ENCODE measurements around the gene KIF26B. TPM values are rescaled to one million over a fixed set of nuclear protein-coding genes. Genes with fewer than 3 reads are reported as not detected.

Gene KIF26B
- total RNA-seq, 1 experiment from 2014 or later: 0.04 TPM

DNA sequence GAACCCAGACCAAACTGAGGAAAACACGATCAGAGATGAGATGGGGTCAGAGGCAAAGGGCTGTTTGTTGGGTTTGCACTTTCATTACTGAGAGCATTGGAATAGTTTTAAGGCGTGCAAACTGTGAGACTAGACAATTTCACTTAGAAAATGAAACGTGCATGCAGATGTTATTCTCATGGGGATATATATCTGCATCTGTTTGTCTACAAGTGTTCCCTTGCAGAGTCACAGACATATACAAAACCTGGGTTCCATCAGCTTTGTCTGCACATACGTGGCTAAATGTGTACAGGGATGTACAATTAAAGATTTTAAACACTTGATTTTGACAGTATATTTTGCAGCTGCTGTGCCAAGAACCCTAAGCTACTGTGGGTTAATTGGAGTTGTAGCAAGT lies 355.4 kb downstream of the KIF26B start:
- Histone ChIP-seq H3K27ac (ENCODE audit: low read length) (no peak overlapping the region), H3K4me1 (ENCODE audit: insufficient read depth, low read length) (no peaks in the 10 kb centered on the region), H3K9me2 (replicated peaks; ENCODE audit: low read length) (no peaks in the 10 kb centered on the region), H3K9me3 (ENCODE audit: low read length) (no peaks in the 10 kb centered on the region), H2AFZ (ENCODE audit: low read length) (no peak overlapping the region), H3K36me3 (ENCODE audit: low read depth, low read length) (no peaks in the 10 kb centered on the region), H3K4me3 (ENCODE audit: low read length) (no peak overlapping the region), H3K27me3 (ENCODE audit: low read length) (peaks cover 82% of the 10 kb centered on the region), H3F3A (ENCODE audit: low read length, unreplicated experiment) (no peaks in the 10 kb centered on the region), H3K9ac (ENCODE audit: low read length) (no peak overlapping the region), H3K79me2 (ENCODE audit: low read length) (no peaks in the 10 kb centered on the region), H3K4me2 (ENCODE audit: low read length) (no peak overlapping the region), H4K20me1 (ENCODE audit: low read length) (no peaks in the 10 kb centered on the region)
- POLR2A ChIA-PET (ENCODE audit: unreplicated experiment): no interaction called here
- no TSS peak for BruUV-seq (replicated peaks)
- intact Hi-C loops (cut with micrococcal nuclease): no loop called here
- no peak for TF ChIP-seq EZH2 (IDR thresholded peaks at IDR 0.05; ENCODE audit: low read length, unreplicated experiment)
- CTCF ChIA-PET: interaction anchor here (0.6 kb wide), 1 partner anchor 495 kb away, joined by 4 read pairs; no protein-coding TSS in a partner anchor
- ATAC-seq (no peak), DNase-seq (no peak)

DNA sequence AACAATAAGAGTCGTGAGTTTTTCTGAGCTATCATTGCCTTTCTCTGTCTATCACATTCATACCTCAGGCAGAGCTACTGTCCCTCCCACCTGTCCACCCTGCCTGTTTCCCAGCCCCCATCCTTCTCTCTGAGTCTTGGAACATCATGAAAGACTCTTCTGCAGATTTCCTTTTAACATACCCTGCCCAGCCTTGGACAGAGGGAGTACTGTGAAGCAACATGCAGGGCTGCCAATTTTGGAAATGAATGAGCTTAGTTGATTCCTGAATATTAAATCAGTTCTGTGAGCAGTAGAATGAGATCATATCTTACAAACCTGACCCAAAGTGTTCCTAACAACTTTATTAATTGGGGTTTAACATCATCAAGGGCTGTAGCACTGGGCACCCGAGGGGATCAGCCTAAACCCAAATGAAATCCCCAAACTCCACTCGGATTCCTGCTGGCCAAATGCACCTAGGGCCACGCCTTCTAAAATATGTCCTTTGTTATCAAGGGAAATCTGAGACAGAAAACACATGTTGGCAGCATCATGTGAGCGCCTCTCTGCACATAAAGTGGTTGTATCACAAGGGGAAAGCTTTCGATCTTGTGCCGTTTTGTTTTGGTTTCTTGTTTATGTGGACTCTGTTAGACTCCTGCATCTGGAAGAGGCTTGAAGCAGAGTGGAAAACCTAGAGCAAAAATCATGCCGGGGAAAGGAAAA lies 357.6 kb downstream of the KIF26B start:
- DNase-seq (no peak), ATAC-seq (no peak)
- Histone ChIP-seq H3K4me2 (ENCODE audit: low read length) (no peak overlapping the region), H4K20me1 (ENCODE audit: low read length) (no peaks in the 10 kb centered on the region), H2AFZ (ENCODE audit: low read length) (no peak overlapping the region), H3K9me2 (replicated peaks; ENCODE audit: low read length) (no peaks in the 10 kb centered on the region), H3K4me3 (ENCODE audit: low read length) (no peak overlapping the region), H3F3A (ENCODE audit: low read length, unreplicated experiment) (no peaks in the 10 kb centered on the region), H3K79me2 (ENCODE audit: low read length) (no peaks in the 10 kb centered on the region), H3K36me3 (ENCODE audit: low read depth, low read length) (no peaks in the 10 kb centered on the region), H3K27me3 (ENCODE audit: low read length) (peaks cover 72% of the 10 kb centered on the region), H3K9ac (ENCODE audit: low read length) (no peak overlapping the region), H3K4me1 (ENCODE audit: insufficient read depth, low read length) (no peaks in the 10 kb centered on the region), H3K9me3 (ENCODE audit: low read length) (no peaks in the 10 kb centered on the region), H3K27ac (ENCODE audit: low read length) (no peak overlapping the region)
- TF ChIP-seq EZH2phosphoT487 (IDR thresholded peaks at IDR 0.05; ENCODE audit: borderline replicate concordance, low read length) (no peak), EZH2 (IDR thresholded peaks at IDR 0.05; ENCODE audit: low read length, unreplicated experiment) (no peak)
- TF ChIP-seq, protein P1, sequence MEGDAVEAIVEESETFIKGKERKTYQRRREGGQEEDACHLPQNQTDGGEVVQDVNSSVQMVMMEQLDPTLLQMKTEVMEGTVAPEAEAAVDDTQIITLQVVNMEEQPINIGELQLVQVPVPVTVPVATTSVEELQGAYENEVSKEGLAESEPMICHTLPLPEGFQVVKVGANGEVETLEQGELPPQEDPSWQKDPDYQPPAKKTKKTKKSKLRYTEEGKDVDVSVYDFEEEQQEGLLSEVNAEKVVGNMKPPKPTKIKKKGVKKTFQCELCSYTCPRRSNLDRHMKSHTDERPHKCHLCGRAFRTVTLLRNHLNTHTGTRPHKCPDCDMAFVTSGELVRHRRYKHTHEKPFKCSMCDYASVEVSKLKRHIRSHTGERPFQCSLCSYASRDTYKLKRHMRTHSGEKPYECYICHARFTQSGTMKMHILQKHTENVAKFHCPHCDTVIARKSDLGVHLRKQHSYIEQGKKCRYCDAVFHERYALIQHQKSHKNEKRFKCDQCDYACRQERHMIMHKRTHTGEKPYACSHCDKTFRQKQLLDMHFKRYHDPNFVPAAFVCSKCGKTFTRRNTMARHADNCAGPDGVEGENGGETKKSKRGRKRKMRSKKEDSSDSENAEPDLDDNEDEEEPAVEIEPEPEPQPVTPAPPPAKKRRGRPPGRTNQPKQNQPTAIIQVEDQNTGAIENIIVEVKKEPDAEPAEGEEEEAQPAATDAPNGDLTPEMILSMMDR (conservative IDR thresholded peaks at IDR 0.05; ENCODE audit: low read depth, low read length): no peak
- BruUV-seq (replicated peaks): no TSS peak
- intact Hi-C loops (cut with micrococcal nuclease): no loop called here
- ChIA-PET CTCF (interaction anchor here (0.7 kb wide), 1 partner anchor 83 kb away, joined by 4 read pairs; no protein-coding TSS in a partner anchor), POLR2A (ENCODE audit: unreplicated experiment) (no interaction called here)

DNA sequence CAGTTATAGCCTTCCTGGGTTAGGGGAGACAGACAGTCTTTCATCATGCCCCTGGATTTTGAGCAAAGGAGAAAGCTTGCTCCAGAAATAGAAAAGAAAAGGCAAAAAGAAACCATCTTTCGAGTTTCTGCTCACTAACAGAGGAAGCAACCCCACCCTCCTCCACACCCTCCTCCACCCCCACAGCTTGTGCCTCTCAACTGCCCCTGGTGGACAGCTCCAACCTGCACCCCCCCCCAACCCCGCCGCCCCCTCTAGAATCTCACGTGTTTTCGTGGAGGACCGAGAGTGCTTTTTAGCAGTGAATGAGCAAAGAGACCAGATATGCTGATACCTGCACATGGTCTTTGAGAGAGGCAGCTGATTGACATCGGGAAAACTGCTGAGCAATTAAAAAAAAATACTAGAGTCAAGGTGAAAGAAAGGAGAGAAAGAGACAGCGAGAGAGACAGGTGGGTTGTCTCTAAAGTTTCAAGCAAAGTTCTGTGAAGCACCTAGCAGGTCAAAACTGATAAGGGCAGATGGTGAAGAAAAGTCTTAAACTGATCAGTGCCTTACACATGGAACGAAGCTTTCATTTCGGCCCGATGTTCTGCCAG lies 358.3 kb downstream of the KIF26B start:
- H3F3A ChIP-seq (ENCODE audit: low read length, unreplicated experiment): no peaks in the 10 kb centered on the region
- CTCF ChIA-PET: interaction anchor here (0.7 kb wide), 1 partner anchor 84 kb away, joined by 4 read pairs; no protein-coding TSS in a partner anchor
- H3K9me3 ChIP-seq (ENCODE audit: low read length): no peaks in the 10 kb centered on the region
- no peak overlapping the region for H3K9ac ChIP-seq (ENCODE audit: low read length)
- H3K79me2 ChIP-seq (ENCODE audit: low read length): no peaks in the 10 kb centered on the region
- H3K27ac ChIP-seq (ENCODE audit: low read length): no peak overlapping the region
- intact Hi-C loops (cut with micrococcal nuclease): no loop called here
- no peaks in the 10 kb centered on the region for H3K9me2 ChIP-seq (replicated peaks; ENCODE audit: low read length)
- H3K4me2 ChIP-seq (ENCODE audit: low read length): no peak overlapping the region
- H2AFZ ChIP-seq (ENCODE audit: low read length): no peak overlapping the region
- no peaks in the 10 kb centered on the region for H3K4me1 ChIP-seq (ENCODE audit: insufficient read depth, low read length)
- no peaks in the 10 kb centered on the region for H4K20me1 ChIP-seq (ENCODE audit: low read length)
- ATAC-seq (no peak), DNase-seq (no peak)
- H3K4me3 ChIP-seq (ENCODE audit: low read length): no peak overlapping the region
- BruUV-seq (replicated peaks): no TSS peak
- POLR2A ChIA-PET (ENCODE audit: unreplicated experiment): interaction anchor here (0.5 kb wide), 1 partner anchor 1926 kb away, joined by 3 read pairs; no protein-coding TSS in a partner anchor
- H3K36me3 ChIP-seq (ENCODE audit: low read depth, low read length): no peaks in the 10 kb centered on the region
- H3K27me3 ChIP-seq (ENCODE audit: low read length): peaks cover 64% of the 10 kb centered on the region
- TF ChIP-seq EZH2 (IDR thresholded peaks at IDR 0.05; ENCODE audit: low read length, unreplicated experiment) (no peak), EZH2phosphoT487 (IDR thresholded peaks at IDR 0.05; ENCODE audit: borderline replicate concordance, low read length) (no peak)
- TF ChIP-seq, protein P1 (conservative IDR thresholded peaks at IDR 0.05; ENCODE audit: low read depth, low read length): no peak
